ENCODE results near the gene TCF7L2.

TCF7L2 gene

DNA sequence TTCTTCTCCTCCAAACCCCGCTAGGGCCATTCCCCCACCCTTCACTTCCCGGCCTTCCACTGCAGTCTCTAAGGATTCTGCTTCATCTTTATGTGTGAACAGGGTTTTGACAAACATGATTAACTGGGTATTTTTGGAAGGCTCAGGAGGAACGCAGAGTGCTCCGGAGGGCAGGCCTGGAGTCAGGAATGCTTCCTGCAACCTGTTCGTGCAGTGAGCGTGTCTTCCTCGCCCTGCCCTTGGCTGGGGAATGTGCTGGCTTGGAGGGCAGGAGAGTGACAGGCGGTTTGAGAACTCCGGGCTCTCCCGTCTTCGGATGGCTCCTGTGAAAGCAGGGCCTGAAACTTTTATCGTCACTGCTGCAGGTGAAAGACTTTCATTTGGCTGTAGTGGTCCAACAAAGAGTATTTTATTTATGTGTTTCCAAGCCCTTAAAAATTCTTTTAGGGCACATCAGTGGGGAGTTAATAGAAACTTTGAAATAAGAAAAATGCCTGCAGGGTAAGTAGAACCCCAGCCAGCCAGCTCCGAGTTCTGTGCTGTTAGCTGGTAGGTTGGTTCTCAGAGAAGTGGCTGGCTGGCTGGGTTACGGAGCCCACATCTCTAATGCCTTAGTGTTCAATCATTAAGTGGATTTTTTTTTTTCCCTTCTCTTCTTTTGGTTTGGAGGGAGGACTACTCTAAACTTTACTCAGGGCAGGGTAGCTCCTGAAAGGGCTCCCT, 51.0 kb downstream of the TCF7L2 start:
- no peak for DNase-seq

DNA sequence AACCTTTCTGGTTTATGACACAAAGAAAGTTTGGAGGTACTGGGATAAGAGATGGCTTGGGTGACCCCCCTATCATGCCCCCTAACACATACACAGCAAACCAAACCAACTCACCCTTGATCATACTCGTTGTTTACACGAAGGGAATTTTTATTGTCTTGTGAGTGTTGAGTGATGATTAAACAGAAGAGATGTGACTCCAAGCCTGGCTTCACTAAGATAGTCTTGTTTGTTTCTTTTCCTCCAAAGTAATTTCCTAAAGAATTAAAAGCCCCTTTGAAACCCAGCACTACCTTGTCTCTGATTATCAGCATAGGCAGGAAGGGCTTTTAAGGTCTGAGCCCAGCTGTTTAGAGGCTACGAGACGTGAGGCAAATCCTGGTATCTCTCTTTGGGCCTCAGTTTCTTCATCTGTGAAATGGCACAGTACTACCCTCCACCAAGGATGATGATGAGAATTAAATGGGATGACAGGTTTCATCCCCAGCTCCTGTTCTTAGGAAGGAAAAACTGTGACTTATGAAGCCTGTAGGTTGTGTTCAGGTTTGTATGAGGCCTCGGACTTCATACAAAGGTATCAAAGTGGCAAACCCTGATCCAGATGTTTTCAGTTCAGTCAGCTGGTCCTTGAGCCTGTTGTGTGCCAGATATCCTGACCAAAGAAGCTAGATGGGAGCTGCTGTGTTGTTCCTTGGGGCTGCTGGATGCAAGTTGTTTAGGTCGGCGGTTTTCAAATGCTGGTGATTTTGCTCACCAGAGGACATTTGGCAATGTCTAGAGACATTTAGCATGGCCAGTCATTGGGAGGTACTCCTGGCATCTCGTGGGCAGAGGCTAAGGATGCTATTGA, 51.8 kb downstream of the TCF7L2 start:
- no peak for DNase-seq

DNA sequence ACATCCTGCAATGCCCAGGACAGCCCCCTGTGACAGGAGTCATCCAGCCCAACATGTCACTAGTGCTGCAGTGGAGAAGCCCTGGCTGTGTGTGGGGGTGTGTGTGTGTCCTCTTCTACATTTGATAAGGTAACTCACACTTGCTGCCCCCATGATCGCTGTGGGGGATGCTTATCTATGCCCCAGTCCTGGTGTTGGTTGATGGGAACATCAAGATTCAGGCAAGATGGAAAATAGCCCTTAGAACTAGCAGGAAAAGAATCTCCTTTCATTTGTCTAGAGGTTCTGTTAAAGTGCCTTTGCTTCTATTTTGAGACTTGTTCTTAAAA, 52.4 kb downstream of the TCF7L2 start:
- DNase-seq = no peak

DNA sequence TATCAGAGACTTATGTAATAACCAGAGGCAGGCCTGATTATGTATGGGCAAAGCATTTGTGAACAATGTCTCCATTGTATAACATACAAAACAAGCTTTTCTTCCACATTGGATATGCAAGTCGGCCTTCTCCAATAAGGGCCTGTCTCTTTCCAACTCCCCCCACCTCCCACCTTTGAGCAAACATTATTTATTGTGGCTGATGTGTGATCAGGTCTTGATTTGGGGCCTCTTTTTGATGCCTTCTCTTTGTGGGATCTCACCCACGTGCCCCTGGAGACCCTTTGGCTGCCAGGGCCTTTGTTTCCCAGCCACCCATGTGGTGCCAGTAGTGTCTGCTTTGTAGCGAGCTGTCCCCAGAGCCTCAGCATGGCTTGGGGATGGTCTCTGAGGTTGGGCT, 53.0 kb downstream of the TCF7L2 start:
- DNase-seq = no peak

DNA sequence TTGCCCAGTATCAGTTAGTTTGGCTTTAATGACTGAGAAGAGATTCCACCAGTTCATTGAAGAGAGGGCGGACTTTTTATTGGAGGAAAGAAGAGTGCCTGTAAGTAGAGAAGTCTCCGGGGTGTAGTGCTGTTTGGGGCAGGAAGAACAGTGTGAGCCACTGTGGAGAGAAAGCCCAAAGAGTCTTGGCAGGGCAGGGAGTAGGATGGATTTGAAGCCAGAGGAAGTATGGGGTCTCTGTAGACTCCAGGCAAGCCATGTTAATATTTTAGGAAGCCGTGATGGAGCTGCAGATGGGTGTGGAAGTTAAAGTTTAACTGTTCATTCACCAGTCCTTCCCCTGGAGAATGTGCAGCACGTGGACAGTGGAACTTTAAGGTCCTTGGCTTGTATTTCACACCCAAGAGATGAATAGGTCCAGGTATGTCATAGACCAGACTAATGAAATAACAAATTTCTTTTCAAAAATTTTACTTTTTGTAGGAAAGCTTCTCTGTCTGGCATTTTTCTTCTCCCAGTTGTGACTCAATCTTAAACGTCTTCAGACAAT, 54.1 kb downstream of the TCF7L2 start:
- DNase-seq = no peak

DNA sequence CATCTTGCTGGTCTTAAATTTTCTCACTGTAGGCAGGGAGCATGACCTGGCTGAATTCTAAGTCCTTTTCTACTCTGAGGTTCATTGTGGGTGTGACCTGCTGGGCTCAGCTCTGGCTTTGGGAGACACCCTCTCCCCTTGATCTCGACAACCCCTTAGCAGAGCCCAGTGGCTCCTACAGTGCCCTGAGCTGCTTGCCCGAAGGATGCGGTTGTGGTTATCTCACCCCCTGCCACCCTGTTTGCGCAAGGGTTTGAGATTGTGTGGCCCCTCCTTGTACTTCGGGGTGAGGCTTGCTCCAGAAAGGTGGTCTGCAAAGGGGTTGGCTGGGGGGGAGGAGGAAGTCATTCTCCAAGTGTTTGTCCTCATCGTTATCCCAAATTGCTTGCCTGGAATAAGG, 55.3 kb downstream of the TCF7L2 start:
- DNase-seq = no peak

DNA sequence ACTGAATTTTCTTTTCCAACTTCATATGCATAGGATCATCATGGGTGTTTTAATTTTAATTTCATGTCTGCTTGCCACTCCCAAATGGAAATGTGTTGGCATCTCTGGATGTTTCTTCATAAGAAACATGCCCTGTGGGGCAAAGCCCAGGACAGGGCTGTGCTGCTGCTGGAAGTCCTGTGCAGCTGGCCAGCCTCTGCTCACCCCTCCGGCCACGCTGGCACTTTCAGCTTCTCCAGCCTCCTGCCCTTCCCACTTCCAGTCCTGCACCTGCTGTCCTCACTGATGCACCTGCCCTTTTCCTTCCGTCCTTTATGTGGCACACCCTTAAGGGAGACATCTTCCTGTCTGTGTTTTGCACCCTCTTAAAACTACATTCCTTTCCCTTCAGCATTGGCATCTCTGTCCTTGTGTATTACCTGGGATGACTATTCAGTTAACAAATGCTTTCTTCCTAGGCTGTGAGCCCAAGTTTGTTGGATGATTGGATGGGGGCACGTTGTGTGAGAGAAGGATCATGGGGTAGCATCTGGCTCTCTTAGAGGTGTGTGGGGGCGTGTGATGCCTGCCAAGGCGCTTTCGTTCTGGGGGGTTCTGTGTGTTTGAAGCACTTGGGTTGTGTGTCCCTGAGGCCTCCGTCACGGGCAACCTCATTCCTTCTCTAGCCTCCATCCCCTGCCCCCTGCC, 56.8 kb downstream of the TCF7L2 start:
- no peak for DNase-seq

DNA sequence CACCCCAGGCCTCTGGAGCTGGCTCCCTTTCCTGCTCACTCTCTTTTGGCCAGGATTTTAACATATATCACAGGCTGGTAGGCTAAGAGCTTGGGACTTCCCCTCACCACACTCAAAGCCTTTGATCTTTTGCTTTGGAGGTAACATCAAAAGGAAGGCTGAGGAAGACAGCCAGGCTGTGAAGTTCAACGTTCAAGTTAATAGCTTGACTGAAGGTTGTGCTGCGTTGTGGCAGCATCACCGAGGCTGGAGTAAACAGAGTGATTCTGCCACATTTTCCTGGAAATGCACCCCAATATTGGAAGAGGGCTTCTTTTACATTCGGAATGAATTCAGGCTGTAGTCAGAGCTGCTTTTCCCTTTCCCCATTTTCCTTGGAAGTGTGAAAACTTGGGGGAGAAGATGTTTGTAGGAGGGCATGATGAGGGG, 57.3 kb downstream of the TCF7L2 start:
- no peak for DNase-seq

DNA sequence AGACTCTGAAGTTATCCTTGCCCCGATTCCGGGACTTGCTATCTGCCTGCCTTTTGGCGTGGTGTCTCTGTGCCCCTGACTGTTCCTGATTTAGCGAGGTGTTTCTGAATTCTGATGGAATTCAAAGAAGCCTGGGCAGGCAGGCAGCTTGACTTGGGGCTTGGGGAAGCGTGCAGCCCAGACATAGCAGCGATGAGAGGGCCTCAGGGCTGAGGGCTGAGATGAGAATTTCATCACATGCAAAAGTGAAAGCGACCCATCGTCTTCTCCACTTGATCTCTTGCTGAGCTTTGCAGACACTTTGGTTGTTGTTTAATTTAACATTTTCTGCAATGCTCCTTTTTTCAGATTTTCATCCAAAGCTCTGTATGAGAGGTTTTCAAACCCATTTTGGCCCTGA, 57.8 kb downstream of the TCF7L2 start:
- no peak for DNase-seq

DNA sequence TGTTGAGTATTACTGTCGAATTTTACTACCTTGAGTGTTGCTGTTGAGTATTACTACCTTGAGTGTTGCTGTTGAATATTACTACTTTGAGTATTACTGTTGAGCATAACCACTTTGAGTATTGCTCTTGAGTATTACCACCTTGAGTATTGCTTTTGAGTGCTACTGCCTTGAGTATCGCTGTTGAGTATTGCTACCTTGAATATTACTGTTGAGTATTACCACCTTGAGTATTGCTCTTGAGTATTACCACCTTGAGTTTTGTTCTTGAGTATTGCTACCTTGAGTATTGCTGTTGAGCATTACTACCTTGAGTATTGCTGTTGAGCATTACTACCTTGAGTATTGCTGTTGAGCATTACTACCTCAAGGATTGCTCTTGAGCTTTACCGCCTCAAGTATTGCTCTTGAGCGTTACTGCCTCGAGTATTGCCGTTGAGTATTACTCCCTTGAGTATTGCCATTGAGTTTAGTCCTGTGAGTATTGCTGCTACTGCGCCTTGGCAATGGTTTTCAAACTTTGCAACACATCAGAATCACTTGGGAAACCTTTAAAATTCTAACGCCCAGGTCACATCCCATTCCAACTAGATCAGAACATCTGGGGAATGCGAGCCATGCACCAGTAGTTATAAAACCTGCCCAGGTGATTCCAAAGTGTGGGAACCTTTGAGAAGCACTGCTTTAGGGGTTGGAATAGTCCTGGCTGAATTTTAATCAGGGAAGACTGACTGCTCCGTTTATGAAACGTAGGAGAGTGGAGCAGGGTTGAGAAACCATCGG, 61.7 kb downstream of the TCF7L2 start:
- no peak for DNase-seq

DNA sequence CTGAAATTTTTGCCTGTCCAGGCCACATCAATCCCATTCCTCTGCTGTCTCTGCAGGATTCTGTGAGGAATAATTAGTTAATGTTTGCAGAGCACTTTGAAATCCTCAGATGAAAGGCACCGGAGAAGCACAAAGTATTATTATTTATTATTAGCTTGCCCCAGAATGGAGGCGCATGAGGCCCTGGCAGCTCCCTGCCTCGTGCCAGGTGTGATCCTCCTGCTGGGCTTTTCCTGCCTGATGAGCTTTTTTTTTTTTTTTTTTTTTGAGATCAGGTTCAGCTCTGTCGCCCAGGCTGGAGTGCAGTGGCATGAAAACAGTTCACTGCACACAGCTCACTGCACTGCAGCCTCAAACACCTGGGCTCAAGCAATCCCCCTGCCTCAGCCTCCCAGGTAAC, 65.2 kb downstream of the TCF7L2 start:
- no peak for DNase-seq

DNA sequence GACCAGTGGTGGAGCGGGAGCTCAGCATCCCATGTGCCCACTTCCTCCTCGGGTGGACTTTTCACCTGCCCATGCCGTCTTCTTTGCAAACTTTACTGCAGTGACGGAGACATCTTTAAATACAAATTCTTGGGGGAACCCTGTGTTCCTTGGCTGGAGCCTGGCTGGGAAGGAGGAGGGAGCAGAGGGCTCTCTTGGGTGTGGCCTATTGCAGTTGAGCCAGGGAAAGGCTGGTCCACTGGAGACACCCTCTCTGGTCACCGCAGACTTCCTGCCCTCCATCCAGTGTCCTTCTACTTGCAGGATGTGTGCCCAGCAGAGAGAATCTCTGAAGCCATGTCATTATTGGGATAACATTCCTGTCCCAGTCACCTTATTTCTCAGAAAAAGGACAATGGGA, 67.3 kb downstream of the TCF7L2 start:
- no peak for DNase-seq

DNA sequence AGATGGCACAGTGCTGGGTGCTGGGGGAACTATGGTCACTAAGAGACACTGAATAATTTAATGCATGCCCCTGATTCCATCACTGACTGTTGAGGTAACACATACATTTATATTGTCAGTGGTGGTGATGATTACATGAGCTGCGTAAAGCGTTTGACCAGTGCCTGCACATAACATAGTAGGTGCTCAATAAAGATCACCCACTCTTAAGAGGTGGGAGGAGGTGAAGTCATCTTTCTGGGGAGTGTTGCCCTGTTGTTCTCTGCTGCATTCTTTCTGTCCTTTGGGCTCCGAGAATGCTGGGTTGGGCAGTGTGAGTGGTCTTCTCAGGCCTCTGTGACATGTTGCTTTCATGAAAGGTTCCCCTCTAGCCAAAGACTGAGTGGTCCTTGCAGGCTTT, 68.0 kb downstream of the TCF7L2 start:
- DNase-seq = no peak

DNA sequence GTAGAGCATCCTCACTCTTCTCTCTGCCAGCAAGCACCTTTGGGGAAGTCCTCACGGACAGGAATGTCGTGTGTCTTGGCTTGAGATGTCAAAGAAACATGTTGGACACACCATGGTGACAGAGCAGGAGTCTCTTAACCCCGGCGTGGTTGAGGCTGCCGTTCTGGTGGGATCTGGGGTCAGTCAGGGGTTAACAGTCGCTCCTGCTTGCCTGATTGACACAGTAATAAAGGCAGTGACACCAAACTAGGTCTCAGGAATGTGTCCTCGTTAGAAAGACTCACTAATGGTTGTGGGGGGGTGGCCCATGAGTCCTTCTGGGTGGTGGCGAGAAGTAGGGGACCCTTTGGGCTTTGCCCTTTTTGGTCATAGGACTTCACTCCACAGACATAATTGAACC, 69.0 kb downstream of the TCF7L2 start:
- DNase-seq = no peak

DNA sequence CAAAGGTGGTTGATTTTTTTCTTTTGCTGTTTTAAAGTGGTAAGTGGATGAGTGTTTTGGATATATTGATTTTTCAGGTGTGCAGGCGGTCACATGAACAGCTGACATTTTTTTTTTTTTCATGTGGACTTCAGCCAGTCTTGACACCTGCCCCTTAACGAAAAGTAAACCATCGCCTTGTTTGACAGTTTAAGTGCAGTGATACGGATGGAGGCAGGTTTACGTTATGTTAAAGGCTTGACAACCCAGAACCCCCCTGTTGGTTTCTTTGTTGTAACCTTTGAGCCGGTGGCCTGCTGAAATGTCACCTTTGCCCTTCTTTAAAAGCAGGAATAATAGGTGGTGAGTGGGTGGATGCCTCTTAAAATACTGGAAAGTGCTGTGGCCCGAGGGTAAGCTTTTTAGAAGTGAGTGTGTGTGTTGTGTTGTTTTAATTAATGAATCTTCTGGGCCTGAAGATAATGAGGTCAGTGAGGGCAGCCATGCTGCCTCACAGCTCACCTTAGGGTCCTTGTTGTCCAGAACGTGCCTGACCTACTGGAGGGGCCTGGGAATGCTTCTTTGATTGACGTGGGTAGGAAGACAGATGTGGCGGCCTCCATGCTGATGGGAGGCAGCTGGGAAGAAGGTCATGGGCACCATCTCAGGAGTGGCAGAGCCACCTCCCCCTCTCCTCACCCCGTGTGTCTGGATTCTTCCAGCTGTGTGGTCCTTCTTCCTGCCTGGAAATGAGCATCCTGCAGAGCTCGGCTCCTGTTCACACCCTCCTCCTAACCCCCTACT, 69.8 kb downstream of the TCF7L2 start:
- DNase-seq = no peak

DNA sequence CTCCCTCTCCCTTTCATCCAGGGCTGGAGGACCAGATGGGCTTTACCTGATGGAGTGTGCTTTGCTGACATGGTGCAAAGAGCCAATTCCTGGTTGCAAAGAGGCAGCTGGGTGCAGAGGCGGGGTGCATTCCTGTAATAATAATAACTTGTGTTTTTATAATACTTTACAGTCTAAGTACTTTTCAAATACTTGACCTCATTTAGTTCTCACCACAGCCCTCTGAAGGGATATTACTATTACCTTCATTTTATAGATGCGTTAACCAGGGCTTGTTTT, 70.4 kb downstream of the TCF7L2 start:
- DNase-seq = no peak

DNA sequence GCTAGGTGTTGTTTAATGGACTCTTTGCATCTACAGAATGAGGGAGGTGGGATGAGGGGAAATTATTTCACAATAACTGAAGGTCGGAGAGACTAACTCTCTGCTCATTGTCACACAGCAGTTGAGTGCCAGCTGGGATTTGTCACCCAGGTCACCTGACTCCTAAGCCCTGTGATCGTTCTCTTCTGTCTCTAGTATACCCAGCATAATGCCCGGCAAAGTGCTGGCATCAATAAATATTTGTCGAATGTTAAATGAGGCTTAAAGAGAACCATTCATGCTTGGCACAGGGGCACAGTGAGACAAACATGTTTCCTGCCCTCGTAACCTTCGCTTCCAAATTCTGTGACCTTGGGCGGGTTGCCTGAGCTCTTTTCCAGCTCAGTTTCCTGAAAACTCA, 70.8 kb downstream of the TCF7L2 start:
- DNase-seq = peak; percentile 16

DNA sequence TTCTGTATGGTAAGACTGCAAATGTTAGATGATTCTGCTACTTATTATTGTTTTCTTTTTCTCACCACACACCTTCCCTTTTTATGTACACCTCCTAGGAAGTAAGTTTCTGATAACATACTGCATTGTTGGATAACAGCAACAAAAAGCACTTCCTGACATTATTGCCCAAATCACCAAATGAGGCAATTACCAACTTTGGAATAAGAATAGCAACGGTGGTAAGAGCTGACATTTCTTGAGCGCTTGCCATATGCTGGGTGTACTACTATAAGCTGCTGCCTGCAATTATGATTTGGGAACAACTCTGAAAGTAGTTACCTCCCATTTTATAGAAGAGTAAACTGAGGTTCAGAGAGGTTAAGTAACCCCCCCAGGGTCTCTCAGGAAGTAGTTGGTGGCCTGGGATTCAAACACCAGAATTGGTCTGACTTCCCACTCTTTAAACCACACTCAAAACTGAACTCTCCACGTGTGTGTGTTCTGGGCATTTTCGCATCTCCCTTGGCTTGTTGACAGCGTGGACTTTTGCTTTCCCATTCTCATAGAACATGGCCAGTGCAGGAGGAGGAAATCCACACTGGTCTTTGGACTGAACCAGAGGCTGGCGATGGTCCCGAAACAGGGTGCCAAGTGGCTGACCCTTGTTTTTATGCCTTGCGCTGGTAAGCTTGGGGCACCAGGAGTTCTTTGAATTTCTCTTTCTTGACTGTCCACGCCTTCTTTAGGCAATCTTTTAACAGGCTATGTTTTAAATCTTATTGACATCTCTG, 71.4 kb downstream of the TCF7L2 start:
- no peak for DNase-seq

DNA sequence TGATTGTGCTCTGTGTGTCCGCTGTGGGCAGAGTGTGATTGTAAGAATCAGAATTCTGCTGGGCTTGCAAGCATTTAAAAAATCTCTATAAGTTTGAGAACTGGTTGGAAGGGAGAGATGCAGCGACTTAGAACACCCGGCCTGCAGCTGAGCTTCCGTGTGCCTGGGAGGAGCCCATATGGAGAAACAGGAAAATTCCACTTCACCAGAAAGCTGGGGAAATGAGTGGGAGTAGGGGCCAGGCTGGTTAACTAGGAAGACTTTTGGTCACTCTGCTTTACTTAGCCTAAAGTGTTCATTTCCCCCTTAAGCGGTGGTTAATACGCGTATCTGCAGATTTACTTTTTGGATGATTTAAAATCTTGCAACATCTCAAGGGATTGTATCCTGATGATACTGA, 72.2 kb downstream of the TCF7L2 start:
- no peak for DNase-seq

DNA sequence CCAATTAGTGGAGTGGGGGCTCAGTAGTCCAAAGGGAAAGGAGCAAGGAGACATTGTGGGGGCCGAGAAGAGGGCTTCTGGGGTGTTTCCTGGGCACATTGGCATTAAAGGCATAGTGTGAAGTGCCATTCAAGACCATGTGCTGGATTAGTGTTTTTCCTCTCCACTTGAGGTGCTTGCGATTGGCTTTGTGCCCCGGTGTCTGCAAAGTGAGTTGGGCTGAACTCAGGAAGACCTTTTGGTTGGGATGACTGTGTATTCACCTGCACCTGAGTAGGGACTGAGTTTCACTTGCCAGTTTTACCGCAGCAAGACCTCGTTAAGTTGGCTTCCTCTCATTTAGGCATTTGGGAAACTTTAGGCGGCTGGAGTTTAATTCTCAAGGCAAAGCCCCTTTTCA, 73.0 kb downstream of the TCF7L2 start:
- no peak for DNase-seq

DNA sequence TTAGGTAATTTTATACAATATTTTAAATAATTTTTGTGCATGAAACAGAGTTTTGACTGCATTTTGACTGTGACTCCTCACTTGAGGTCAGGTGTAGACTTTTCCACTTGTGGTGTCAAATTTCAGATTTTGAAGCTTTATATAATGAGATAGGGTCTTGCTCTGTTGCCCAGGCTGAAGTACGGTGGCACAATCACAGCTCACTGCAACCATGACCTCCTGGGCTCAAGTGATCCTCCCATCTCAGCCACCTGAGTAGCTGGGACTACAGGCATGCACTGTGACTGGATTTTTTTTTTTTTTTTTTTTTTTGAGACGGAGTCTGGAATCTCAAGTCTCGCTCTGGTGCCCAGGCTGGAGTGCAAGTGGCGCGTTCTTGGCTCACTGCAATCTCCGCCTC, 74.9 kb downstream of the TCF7L2 start:
- DNase-seq = no peak

DNA sequence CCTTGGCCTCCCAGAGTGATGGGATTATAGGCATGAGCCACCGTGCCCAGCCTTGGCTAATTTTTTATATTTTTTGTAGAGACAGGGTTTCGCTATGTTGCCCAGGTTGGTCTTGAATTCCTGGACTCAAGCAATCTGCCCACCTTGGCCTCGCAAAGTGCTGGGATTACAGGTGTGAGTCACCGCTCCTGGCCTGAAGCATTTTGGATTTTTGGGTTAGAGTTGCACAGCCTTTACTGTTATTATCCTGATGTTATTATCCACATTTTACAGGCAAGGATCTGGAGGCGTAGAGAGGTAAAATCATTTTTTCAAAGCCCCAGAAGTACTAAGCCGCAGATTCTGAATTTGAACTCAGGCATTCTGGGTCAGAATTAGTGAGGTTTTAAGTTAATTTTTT, 75.4 kb downstream of the TCF7L2 start:
- no peak for DNase-seq
